Cardiac fibroblast (primary cell): ENCODE measurements around the gene PABPN1L.

ENCODE experiments used
- DNase-seq, 2 donors: peaks; one replicate each; pipeline versions ENCODE4 v3.0.0 to v3.0.0-alpha.2; 2010; ENCODE audit warnings: low read depth in 2 of 2
- H3K4me3 ChIP-seq, 2 donors: replicated peaks in 1 of 2; 1 replicate in 1 of 2; 2 replicates in 1 of 2; pipeline ENCODE4 v1.5.1; 2011; ENCODE audit warnings: low read depth in 2 of 2, low read length in 2 of 2, mild to moderate bottlenecking in 2 of 2, moderate library complexity in 1 of 2
- TF ChIP-seq, protein P1 (sequence below): IDR thresholded peaks from one replicate; pipeline ENCODE4 v1.5.1; 2011; ENCODE audit warnings: low read depth, mild to moderate bottlenecking, low read length, inconsistent platforms

Gene PABPN1L

DNA sequence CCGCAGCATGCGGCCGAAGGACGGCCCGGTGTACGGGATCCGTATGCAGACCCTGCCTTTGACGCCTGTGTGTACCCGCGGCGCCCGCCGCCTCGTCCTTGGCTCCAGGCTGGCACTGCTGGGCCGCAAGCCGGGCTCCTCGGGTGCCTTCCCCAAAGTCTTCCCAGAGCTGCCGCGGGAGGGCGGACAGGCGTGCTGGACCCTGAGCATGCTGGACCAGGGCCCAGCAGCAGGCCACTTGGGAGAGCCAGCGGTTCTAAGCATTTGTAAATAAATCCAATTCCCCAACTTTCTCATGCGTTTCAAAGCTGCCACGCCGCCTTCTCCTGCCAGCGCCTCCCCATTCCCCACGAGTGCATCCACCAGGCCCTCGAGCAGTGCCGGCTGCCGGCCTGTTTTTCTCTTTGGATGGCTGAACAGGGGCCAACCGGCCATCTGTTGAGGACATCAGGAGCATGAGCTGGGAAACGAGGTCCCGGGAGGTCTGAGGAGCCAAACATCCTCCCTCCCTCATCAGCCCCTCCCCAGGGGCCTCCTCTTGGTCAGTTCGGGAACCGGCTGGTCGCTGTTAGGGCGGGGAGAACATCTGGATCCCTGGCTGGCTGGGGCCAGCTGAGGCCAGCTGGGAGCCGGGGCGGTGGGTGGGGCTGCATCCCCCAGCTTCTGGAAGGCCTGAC lies 20.5 kb upstream of the PABPN1L start:
- TF ChIP-seq, protein P1, sequence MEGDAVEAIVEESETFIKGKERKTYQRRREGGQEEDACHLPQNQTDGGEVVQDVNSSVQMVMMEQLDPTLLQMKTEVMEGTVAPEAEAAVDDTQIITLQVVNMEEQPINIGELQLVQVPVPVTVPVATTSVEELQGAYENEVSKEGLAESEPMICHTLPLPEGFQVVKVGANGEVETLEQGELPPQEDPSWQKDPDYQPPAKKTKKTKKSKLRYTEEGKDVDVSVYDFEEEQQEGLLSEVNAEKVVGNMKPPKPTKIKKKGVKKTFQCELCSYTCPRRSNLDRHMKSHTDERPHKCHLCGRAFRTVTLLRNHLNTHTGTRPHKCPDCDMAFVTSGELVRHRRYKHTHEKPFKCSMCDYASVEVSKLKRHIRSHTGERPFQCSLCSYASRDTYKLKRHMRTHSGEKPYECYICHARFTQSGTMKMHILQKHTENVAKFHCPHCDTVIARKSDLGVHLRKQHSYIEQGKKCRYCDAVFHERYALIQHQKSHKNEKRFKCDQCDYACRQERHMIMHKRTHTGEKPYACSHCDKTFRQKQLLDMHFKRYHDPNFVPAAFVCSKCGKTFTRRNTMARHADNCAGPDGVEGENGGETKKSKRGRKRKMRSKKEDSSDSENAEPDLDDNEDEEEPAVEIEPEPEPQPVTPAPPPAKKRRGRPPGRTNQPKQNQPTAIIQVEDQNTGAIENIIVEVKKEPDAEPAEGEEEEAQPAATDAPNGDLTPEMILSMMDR: peak; percentile 16
- H3K4me3 ChIP-seq: no peak overlapping the region
- DNase-seq: peak; percentile 48 to 60

DNA sequence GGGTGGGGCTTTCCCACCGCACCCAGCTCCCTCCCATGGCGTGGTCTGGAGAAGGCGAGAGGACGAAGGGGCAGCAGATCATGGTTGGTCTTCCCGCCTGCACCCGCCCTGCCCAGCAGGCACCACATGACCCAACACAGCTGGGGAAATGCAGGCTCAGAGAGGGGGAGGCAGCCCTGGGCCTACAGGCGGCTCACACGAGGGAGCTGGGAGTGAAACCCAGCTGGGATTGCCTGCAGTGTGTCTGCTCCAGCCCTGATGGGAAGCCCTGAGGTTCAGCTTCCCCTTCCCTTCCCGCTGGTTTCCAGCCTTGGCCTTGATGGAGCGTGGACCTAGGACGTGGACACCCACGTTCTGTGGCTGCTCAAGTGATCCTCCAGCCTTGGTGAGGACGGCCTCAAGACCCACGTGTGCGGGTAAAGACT lies 20.0 kb upstream of the PABPN1L start:
- TF ChIP-seq, protein P1: no peak
- no peak overlapping the region for H3K4me3 ChIP-seq
- peak in 1 of 2 donors; percentile 4 for DNase-seq

DNA sequence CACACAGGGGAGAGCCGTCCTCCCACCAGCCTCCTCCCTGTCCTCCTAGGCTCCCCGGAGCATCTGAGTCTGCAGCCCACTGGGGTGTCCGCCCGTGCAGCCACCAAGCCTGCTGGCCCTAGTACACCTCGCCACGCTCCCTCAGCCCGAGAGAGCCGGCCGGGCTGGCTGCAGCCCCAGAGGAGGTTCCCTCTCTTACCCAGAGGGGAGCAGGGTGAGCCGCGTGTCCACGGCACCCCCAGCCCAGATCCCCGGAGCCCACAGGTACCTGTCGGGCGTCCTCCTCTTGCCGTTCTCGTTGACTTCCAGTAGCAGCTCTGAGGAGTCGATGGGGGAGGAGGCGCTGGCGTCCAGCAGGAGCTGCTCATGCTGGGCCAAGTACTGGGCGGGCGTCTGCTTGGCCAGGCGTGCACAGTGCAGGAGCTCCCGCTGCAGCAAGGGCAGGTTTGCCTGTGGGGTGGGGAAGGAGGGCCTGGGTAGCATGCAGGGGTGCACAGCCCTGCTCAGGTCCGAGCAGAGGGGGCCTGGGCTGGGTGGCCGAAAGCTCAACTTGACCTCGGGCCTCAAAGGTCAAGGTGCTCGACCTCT lies 19.3 kb upstream of the PABPN1L start:
- DNase-seq: no peak
- TF ChIP-seq, protein P1: no peak

DNA sequence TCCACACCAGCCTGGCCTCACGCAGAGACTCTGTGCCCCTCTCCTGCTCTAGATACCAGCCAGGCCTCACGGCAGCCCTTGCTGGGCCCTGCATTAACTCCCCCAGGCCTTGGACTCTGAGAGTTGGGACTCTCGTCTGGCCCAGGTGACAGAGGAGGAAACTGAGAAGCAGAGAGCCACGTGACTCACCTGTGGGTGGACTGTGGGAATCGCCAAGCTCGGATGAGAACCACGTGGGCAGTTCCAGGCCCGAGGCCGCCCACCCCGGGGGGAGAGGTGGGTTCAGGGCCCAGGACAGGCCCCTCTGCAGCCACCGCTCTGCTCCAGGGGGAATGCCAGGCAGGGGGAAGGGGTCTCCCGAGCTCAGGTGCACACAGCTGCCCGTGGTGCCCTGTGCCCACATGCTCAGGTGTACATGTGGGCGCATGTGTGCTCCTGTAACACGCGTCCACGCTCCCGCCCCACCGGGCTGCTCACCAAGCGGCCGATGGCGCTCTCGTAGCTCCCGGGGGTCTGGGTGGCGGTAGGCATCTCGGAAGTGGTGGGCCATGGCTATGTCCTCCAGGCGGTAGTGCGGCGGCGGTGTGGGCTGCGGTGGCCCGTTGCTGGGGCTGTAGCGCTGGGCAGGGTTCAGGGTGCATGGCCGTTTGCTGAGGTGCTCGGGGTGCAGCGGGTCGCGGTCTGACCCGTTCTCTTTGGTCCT lies 18.3 kb upstream of the PABPN1L start:
- DNase-seq: no peak
- no peak overlapping the region for H3K4me3 ChIP-seq
- TF ChIP-seq, protein P1: no peak

More for the DNA sequence above, 19.3 kb upstream of the PABPN1L start:
- no peak overlapping the region for H3K4me3 ChIP-seq

DNA sequence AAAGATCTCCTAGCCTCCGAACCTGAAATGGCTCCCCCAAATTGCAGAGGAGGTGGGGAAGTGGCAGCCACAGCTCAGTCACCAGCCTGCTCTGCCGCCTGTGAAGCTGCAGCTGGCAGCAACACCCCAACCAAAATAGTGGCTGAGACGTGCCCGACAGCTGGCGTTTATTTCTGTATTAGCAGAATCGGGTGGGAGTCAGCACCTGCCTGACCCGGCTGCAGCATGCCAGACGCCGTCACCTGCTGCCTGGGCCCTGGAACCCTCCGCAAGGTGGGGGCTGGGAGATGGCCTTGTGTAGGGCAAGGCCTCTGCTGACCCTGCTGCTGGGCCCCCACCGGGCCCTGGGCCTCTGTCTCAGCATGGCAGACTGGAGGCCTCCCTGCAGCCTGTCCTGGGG lies 17.5 kb upstream of the PABPN1L start:
- H3K4me3 ChIP-seq: no peak overlapping the region
- TF ChIP-seq, protein P1: no peak
- DNase-seq: no peak

DNA sequence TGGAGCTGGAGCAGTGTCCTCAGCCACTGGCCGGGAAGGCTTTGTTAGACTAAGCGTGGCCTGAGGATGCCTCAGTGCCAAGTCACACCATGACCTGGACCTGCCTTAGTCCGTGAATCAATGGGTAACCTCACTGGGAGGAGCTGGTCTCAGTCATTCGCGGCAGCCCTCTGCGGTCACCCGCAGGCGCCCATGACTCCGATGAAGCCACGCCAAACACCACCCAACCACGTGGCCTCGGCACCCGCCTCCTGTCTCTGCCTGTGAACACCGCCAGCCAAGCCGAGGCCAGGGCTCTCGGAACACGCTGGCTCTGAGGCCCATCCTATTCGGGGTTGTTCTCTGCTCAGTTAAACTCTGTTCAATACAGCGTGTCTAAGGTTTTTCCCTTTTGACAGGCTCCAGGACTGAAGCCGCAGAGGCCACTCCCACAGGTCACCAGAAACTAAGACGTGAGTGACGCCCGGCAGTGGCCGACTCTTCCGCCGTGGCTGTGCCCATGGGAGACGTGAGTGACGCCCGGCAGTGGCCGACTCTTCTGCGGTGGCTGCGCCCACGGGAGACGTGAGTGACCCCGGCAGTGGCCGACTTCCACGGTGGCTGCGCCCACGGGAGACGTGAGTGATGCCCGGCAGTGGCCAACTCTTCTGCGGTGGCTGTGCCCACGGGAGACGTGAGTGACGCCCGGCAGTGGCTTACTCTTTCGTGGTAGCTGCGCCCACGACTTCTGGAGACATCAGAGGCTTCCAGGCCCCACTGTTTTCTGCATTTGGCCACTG lies 16.8 kb upstream of the PABPN1L start:
- DNase-seq: no peak
- no peak overlapping the region for H3K4me3 ChIP-seq
- TF ChIP-seq, protein P1: no peak
